Endometrial microvascular endothelial cells (primary cell): Measurements from ENCODE around the gene PCDHA11. TPM values are rescaled to one million over a fixed set of nuclear protein-coding genes. Genes with fewer than 3 reads are reported as not detected.
"Not testable (repeated sequence)": the region's sequence is repeated elsewhere in the genome, so short reads cannot be mapped to it uniquely, and the experiment has no call there.

ENCODE experiments used
- in situ Hi-C: cut with HindIII; loops from 2 replicates; pipeline ENCODE4 v1.10.0; 2017; ENCODE audit warnings: low sequenced_read_pairs, low pct_unique_long_range_greater_than_20kb; ENCODE audit errors: inconsistent ontology term
- total RNA-seq: library from RNA; depleted of rRNA; stranded (reverse); fragments of >200 nt; gene quantifications from one replicate; pipeline ENCODE4 v1.2.3, GENCODE V29; 2015; ENCODE audit errors: inconsistent ontology term

PCDHA11 gene
- total RNA-seq, 1 donor from 2014 or later, result not detected

DNA sequence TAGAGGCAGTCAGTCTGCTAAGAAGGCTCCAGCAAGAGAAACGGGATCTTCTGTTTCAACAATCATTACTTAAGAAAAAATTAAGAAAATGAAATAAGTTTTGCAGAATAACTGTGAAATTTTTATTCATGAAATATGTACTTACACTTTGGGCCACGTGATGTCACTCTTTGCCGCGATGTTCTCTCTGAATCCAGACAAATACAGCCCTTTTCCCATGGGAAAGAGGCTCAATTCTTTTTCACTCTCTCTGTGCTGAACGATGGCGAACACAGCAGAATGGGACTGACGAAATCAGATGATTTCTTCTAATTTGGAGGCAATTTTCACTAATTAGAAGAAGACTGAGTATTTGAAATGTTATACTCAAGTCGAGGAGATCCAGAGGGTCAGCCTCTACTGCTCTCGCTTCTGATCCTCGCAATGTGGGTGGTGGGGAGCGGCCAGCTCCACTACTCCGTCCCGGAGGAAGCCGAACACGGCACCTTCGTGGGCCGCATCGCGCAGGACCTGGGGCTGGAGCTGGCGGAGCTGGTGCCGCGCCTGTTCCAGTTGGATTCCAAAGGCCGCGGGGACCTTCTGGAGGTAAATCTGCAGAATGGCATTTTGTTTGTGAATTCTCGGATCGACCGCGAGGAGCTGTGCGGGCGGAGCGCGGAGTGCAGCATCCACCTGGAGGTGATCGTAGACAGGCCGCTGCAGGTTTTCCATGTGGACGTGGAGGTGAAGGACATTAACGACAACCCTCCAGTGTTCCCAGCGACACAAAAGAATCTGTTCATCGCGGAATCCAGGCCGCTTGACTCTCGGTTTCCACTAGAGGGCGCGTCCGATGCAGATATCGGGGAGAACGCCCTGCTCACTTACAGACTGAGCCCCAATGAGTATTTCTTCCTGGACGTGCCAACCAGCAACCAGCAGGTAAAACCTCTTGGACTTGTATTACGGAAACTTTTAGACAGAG, 20.3 kb upstream of the PCDHA11 start, which contains the start of gene PCDHA9:
TSS of gene PCDHA9 (plus strand) at position 244 of the 964 bp plus-strand sequence. CDS start at position 358, 114 bp downstream.
- in situ Hi-C loops, result not testable (repeated sequence)

DNA sequence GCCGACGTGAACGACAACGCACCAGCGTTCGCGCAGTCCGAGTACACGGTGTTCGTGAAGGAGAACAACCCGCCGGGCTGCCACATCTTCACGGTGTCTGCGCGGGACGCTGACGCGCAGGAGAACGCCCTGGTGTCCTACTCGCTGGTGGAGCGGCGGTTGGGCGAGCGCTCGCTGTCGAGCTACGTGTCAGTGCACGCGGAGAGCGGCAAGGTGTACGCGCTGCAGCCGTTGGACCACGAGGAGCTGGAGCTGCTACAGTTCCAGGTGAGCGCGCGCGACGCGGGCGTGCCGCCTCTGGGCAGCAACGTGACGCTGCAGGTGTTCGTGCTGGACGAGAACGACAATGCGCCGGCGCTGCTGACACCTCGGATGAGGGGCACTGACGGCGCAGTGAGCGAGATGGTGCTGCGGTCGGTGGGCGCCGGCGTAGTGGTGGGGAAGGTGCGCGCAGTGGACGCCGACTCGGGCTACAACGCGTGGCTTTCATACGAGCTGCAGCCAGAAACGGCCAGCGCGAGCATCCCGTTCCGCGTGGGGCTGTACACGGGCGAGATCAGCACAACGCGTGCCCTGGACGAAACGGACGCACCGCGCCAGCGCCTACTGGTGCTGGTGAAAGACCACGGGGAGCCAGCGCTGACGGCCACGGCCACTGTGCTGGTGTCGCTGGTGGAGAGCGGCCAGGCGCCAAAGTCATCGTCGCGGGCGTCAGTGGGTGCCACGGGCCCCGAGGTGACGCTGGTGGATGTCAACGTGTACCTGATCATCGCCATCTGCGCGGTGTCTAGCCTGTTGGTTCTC, 18.7 kb upstream of the PCDHA11 start:
- in situ Hi-C loops, result not testable (repeated sequence)

DNA sequence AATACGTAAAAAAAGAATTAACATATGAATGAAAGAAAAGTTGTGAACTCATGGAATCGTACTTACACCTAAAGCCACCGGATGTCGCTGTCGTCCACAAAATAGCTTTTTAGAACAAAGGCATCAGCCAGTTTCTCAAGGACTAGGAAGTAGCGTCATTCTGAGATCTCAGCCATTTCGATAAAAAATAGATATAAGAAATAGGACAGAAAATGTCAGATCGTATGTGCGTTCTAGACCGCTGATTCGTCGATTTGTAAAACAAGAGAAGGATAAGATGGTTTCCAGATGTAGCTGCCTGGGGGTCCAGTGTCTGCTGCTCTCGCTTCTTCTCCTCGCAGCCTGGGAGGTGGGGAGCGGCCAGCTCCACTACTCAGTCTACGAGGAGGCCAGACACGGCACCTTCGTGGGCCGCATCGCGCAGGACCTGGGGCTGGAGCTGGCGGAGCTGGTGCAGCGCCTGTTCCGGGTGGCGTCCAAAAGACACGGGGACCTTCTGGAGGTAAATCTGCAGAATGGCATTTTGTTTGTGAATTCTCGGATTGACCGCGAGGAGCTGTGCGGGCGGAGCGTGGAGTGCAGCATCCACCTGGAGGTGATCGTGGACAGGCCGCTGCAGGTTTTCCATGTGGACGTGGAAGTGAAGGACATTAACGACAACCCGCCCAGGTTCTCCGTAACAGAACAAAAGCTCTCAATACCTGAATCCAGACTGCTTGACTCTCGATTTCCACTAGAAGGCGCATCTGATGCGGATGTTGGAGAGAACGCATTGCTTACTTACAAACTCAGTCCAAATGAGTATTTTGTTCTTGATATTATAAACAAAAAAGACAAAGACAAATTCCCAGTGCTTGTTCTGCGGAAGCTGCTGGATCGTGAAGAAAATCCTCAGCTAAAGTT, 12.7 kb upstream of the PCDHA11 start, which contains the start of gene PCDHA10:
TSS of gene PCDHA10 (plus strand) at position 126 of the 903 bp plus-strand sequence. CDS start at position 278, 152 bp downstream.
- in situ Hi-C loops, result no loop called here

DNA sequence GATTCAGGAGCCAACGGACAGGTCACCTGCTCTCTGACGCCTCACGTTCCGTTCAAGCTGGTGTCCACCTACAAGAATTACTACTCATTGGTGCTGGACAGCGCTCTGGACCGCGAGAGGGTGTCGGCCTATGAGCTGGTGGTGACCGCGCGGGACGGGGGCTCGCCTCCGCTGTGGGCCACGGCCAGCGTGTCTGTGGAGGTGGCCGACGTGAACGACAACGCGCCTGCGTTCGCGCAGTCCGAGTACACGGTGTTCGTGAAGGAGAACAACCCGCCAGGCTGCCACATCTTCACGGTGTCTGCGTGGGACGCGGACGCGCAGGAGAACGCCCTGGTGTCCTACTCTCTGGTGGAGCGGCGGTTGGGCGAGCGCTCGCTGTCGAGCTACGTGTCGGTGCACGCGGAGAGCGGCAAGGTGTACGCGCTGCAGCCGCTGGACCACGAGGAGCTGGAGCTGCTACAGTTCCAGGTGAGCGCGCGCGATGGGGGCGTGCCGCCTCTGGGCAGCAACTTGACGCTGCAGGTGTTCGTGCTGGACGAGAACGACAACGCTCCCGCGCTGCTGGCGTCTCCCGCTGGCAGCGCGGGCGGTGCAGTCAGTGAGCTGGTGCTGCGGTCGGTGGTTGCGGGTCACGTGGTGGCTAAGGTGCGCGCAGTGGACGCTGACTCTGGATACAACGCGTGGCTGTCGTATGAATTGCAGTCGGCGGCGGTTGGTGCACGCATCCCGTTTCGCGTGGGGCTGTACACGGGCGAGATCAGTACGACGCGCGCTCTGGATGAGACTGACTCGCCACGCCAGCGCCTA, 11.4 kb upstream of the PCDHA11 start:
- in situ Hi-C loops, result no loop called here

DNA sequence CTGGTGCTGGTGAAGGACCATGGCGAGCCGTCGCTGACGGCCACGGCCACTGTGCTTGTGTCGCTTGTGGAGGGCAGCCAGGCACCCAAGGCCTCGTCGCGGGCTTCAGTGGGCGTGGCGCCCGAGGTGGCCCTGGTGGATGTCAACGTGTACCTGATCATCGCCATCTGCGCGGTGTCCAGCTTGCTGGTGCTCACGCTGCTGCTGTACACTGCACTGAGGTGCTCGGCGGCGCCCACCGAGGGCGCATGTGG, 10.8 kb upstream of the PCDHA11 start:
- in situ Hi-C loops, result no loop called here

DNA sequence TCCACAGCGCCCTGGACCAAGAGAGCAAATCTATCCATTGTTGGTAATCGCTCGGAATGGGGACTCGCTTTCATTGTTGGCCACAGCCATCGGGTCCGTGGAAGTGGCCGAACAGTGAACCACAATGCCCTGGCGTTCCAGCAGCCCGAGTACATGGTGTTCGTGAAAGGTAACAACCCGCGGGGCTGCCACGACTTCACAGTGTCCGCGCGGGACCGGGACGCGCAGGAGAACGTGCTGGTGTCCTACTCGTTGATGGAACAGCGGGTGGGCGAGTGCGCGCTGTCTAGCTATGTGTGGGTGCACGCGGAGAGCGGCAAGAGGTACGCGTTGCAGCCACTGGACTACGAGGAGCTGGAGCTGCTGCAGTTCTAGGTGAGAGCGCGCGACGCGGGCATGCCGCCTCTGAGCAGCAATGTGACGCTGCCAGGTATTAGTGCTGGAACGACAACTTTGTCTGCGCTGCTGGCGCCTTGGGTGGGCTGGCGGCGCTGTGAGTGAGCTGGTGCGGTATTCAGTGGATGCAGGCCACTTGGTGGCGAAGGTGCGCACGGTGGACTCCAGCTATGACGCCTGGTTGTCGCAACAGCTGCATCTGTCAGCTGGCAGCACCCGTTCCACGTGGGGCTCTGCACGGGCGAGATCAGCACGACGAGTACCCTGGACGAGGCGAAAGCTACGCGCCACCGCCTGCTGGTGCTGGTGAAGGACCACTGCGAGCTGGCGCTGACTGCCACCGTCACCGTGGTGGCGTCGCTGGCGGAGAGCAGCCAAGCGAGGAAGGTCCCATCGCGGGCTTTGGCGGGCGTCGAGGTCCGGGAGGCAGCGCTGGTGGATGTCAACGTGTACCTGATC, 6.1 kb upstream of the PCDHA11 start:
- in situ Hi-C loops, result no loop called here

DNA sequence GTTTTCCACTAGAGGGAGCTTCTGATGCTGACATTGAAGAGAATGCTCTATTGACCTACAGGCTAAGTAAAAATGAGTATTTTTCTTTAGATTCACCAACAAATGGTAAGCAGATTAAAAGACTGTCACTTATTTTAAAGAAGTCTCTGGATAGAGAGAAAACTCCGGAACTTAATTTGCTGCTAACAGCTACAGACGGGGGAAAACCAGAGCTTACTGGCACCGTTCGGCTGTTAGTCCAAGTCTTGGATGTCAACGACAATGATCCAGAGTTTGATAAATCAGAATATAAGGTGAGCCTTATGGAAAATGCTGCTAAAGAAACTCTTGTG, 764 bp downstream of the PCDHA11 start:
- in situ Hi-C loops, result no loop called here

DNA sequence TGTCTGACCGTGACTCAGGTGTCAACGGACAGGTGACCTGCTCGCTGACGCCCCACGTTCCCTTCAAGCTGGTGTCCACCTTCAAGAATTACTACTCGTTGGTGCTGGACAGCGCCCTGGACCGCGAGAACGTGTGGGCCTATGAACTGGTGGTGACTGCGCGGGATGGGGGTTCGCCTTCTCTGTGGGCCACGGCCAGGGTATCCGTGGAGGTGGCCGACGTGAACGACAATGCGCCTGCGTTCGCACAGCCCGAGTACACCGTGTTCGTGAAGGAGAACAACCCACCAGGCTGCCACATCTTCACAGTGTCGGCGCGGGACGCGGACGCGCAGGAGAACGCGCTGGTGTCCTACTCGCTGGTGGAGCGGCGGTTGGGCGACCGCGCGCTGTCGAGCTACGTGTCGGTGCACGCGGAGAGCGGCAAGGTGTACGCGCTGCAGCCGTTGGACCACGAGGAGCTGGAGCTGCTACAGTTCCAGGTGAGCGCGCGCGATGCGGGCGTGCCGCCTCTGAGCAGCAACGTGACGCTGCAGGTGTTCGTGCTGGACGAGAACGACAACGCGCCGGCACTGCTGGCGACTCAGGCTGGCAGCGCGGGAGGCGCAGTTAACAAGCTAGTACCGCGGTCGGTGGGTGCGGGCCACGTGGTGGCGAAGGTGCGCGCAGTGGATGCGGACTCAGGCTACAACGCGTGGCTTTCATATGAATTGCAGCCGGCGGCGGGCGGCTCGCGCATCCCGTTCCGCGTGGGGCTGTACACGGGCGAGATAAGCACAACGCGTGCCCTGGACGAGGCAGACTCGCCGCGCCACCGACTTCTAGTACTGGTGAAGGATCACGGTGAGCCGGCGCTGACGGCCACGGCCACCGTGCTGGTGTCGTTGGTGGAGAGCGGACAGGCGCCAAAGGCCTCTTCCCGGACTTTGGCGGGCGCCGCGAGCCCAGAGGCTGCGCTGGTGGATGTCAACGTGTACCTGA, 1.8 kb downstream of the PCDHA11 start:
- in situ Hi-C loops, result no loop called here

DNA sequence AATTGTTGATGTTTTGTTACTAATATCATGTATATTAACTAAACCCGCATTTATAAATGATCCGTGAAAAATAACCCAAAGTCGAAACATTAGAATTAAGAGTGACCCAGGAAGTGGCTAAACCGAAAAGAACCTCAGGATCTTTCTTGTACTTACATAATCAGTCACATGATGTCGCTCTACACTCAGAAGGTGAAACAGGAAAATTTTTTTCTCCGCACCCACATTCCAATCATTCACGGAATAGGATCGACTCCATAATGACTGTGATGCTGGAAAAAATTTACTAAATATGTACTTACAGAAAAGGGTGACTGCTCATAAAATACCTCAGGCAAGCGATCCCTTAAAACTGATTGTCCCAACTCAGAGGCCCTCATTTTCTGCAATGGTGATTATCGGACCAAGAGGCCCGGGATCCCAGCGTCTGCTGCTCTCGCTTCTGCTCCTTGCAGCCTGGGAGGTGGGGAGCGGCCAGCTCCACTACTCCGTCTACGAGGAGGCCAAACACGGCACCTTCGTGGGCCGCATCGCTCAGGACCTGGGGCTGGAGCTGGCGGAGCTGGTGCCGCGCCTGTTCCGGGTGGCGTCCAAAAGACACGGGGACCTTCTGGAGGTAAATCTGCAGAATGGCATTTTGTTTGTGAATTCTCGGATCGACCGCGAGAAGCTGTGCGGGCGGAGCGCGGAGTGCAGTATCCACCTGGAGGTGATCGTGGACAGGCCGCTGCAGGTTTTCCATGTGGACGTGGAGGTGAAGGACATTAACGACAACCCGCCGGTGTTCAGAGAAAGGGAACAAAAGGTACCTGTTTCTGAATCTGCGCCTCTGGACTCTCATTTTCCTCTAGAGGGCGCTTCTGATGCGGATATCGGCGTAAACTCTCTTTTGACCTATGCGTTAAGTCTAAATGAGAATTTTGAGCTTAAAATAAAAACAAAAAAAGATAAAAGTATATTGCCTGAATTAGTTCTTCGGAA, 6.6 kb downstream of the PCDHA11 start, which contains the start of gene PCDHA12:
TSS of gene PCDHA12 (plus strand) at position 224 of the 981 bp plus-strand sequence. CDS start at position 389, 165 bp downstream.
- in situ Hi-C loops, result no loop called here

DNA sequence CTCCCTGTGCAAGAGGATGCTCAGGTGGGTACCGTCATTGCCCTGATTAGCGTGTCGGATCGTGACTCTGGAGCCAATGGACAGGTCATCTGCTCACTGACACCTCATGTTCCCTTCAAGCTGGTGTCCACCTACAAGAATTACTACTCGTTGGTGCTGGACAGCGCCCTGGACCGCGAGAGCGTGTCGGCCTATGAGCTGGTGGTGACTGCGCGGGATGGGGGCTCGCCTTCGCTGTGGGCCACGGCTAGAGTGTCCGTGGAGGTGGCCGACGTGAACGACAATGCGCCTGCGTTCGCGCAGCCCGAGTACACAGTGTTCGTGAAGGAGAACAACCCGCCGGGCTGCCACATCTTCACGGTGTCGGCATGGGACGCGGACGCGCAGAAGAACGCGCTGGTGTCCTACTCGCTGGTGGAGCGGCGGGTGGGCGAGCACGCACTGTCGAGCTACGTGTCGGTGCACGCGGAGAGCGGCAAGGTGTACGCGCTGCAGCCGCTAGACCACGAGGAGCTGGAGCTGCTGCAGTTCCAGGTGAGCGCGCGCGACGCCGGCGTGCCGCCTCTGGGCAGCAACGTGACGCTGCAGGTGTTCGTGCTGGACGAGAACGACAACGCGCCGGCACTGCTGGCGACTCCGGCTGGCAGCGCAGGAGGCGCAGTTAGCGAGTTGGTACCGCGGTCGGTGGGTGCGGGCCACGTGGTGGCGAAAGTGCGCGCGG, 7.9 kb downstream of the PCDHA11 start:
- in situ Hi-C loops, result not testable (repeated sequence)

DNA sequence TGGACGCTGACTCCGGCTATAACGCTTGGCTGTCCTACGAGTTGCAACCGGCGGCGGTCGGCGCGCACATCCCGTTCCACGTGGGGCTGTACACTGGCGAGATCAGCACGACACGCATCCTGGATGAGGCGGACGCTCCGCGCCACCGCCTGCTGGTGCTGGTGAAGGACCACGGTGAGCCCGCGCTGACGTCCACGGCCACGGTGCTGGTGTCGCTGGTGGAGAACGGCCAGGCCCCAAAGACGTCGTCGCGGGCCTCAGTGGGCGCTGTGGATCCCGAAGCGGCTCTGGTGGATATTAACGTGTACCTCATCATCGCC, 8.5 kb downstream of the PCDHA11 start:
- in situ Hi-C loops, result no loop called here

DNA sequence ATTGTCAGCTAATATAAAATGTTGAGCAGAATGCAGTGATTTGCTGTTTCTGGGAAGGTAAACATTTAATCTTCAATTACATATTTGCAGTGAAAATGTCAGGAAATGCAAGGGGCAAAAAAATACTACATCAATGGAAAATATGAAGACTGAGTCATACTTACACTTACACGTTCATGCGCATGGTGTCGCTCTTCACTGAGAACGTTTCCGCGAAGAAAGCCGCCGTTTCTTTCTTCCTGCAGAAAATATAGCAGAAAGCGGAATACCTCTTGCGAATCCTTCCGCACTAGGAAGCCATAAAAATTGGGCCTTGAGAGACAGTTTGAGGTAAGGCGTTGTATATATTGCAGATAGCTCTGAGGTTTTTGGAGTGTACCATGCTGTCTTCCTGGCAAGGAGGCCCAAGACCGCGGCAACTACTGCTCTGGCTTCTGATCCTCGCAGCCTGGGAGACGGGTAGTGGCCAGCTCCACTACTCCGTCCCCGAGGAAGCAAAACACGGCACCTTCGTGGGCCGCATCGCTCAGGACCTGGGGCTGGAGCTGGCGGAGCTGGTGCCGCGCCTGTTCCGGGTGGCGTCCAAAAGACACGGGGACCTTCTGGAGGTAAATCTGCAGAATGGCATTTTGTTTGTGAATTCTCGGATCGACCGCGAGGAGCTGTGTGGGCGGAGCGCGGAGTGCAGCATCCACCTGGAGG, 13.3 kb downstream of the PCDHA11 start, which contains the start of gene PCDHA13:
TSS of gene PCDHA13 (plus strand) at position 236 of the 702 bp plus-strand sequence. CDS start at position 381, 145 bp downstream.
- in situ Hi-C loops, result no loop called here

DNA sequence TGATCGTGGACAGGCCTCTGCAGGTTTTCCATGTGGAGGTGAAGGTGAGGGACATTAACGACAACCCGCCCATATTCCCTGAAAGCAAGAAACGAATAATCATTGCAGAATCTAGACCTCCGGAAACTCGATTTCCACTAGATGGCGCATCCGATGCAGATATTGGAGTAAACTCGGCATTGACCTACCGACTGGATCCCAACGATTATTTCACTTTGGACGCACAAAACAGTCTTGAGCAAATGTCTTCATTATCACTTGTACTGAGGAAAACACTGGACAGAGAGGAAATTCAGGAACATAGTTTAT, 13.8 kb downstream of the PCDHA11 start:
- in situ Hi-C loops, result no loop called here

DNA sequence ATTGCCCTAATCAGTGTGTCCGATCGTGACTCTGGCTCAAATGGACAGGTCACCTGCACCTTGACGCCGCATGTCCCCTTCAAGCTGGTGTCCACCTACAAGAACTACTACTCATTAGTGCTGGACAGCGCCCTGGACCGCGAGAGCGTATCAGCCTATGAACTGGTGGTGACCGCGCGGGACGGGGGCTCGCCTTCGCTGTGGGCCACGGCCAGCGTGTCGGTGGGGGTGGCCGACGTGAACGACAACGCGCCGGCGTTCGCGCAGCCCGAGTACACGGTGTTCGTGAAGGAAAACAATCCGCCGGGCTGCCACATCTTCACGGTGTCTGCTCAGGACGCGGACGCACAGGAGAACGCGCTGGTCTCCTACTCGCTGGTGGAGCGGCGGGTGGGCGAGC, 14.6 kb downstream of the PCDHA11 start:
- in situ Hi-C loops, result no loop called here
